ENCODE data around the gene CDCA8. TPM values are rescaled to one million over a fixed set of nuclear protein-coding genes. Genes with fewer than 3 reads are reported as not detected.
A peak's percentile ranks its signal among the peaks of the same experiment; 100 is the strongest.

The CDCA8 gene
- 31.0 TPM for polyA plus RNA-seq (2012; ENCODE audit: low read depth, missing spikeins)

DNA sequence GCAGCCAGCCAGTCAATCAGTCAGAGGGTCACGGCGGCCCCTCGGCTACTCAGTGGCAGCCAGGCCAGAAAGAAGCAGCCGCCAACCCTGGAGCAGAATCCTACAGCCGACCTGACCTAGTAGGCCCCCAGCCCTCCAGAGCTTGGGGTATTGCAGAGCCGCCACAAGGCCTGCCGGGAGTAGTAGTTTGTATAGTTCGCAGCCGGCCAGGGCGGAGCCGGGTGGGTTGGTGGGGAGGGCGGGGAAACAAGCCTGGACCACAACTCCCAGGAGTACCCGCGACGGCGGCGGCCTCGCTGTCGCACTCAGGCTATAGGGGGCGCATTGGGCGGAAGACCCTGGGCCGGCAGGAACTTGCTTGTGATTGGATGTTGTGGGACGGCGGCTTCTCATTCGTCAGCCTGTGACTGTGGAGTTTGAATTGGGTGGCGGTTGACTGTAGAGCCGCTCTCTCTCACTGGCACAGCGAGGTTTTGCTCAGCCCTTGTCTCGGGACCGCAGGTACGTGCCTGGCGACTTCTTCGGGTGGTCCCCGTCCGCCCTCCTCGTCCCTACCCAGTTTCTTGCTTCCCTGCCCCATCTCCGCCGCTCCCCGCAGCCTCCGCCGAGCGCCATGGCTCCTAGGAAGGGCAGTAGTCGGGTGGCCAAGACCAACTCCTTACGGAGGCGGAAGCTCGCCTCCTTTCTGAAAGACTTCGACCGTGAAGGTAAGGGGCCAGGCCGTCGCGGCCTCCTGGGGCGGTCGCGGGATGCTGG, at the start of gene CDCA8:
Gene CDCA8, plus strand, starts transcription at position 439 of the 756 bp plus-strand sequence. Its CDS starts 175 bp downstream, at position 614.
- DNase-seq (ENCODE audit: insufficient read length, low spot score) (peak; percentile 95), FAIRE-seq (peak; percentile 97)
- TF ChIP-seq POLR2AphosphoS5 (IDR thresholded peaks at IDR 0.05; ENCODE audit: low read depth, low read length) (peak; percentile 83; the same call in 1 of the 2 replicates), POLR2A (IDR thresholded peaks at IDR 0.05; ENCODE audit: low read depth, low read length) (peak; percentile 81), PAX5 (IDR thresholded peaks at IDR 0.05; ENCODE audit: insufficient read depth, low read length, severe bottlenecking) (no peak), POU2F2 (IDR thresholded peaks at IDR 0.05; ENCODE audit: low read depth, low read length) (peak; percentile 58; the same call in 1 of the 2 replicates), TAF1 (IDR thresholded peaks at IDR 0.05; ENCODE audit: low read depth, low read length) (peak; percentile 46; the same call in 1 of the 2 replicates), SPI1 (IDR thresholded peaks at IDR 0.05; ENCODE audit: low read depth, low read length) (no peak)

GRCh38 chr1:37647281-37647680, 45.0 kb upstream of the CDCA8 start:
- no peak for TF ChIP-seq POLR2A (IDR thresholded peaks at IDR 0.05; ENCODE audit: low read depth, low read length)
- TF ChIP-seq POU2F2 (IDR thresholded peaks at IDR 0.05; ENCODE audit: low read depth, low read length) = no peak
- TF ChIP-seq TAF1 (IDR thresholded peaks at IDR 0.05; ENCODE audit: low read depth, low read length) = no peak
- TF ChIP-seq PAX5 (IDR thresholded peaks at IDR 0.05; ENCODE audit: insufficient read depth, low read length, severe bottlenecking) = no peak
- no peak for TF ChIP-seq POLR2AphosphoS5 (IDR thresholded peaks at IDR 0.05; ENCODE audit: low read depth, low read length)
- FAIRE-seq = no peak
- no peak for DNase-seq (ENCODE audit: insufficient read length, low spot score)

DNA sequence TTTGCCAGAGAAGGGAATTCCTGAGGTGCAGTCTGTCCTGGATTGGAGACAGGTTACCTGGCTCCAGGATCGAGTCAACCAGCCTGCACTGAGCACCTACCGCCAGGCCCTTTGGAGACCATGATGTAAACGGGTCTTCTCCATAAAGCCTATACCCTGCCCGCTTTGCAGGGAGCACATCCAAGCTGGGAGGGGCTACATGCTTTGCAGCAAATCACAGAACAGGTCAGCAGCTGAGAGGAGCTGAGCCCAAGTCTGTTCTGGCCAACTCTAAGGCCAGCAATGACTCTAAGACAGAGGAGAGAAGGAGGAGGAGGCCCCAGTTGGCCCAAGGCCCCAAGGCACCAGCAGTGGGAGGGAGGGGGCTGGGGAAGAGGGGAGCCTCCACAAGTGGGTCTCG, 42.1 kb upstream of the CDCA8 start:
- DNase-seq (ENCODE audit: insufficient read length, low spot score) (no peak), FAIRE-seq (no peak)
- TF ChIP-seq POU2F2 (IDR thresholded peaks at IDR 0.05; ENCODE audit: low read depth, low read length) = no peak
- no peak for TF ChIP-seq POLR2A (IDR thresholded peaks at IDR 0.05; ENCODE audit: low read depth, low read length)
- no peak for TF ChIP-seq TAF1 (IDR thresholded peaks at IDR 0.05; ENCODE audit: low read depth, low read length)
- TF ChIP-seq POLR2AphosphoS5 (IDR thresholded peaks at IDR 0.05; ENCODE audit: low read depth, low read length) = no peak
- TF ChIP-seq SPI1 (IDR thresholded peaks at IDR 0.05; ENCODE audit: low read depth, low read length) = no peak

DNA sequence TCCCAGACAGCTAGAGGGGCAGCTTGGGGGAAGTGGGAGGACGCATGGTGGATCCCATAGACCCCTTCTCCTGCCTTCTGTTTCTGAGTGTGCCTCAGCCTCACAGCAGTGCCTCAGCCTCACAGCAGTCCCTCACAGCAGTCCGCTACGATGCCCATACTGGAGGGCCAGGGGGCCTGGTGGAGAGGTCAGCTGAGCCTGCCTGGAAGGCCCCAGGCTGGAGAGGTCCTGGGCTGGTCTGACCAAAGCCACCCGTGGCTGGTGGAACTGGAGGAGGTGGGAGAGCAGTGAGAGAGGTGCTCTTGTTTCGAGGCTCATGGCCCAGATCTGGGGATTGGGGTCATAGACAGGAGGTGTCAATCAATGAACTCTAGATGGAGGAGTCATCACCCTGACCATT, 41.6 kb upstream of the CDCA8 start:
- no peak for TF ChIP-seq POU2F2 (IDR thresholded peaks at IDR 0.05; ENCODE audit: low read depth, low read length)
- TF ChIP-seq TAF1 (IDR thresholded peaks at IDR 0.05; ENCODE audit: low read depth, low read length) = no peak
- TF ChIP-seq POLR2AphosphoS5 (IDR thresholded peaks at IDR 0.05; ENCODE audit: low read depth, low read length) = no peak
- TF ChIP-seq PAX5 (IDR thresholded peaks at IDR 0.05; ENCODE audit: insufficient read depth, low read length, severe bottlenecking) = no peak
- TF ChIP-seq POLR2A (IDR thresholded peaks at IDR 0.05; ENCODE audit: low read depth, low read length) = no peak
- no peak for TF ChIP-seq SPI1 (IDR thresholded peaks at IDR 0.05; ENCODE audit: low read depth, low read length)
- no peak for FAIRE-seq
- no peak for DNase-seq (ENCODE audit: insufficient read length, low spot score)

DNA sequence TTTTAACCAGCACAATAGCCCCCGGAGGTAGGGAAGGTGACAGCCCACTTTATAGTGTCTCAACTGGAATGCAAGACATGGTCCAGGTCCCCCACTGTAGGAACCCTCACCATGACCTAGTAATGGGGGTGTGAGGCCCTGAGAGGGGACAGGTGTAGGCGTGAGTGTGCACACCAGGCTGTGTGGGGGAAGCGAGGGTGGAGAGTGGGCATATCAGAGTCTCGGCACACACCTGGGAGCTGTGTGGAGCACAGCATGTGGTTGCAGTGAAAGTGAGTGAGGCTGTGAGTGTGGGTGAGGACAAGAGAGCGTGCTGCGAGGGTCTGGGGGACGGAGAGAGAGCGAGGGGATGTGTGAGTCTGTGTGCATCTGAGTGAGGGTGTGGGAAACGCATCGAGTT, 40.5 kb upstream of the CDCA8 start:
- TF ChIP-seq POU2F2 (IDR thresholded peaks at IDR 0.05; ENCODE audit: low read depth, low read length) (no peak), POLR2AphosphoS5 (IDR thresholded peaks at IDR 0.05; ENCODE audit: low read depth, low read length) (no peak), SPI1 (IDR thresholded peaks at IDR 0.05; ENCODE audit: low read depth, low read length) (no peak), TAF1 (IDR thresholded peaks at IDR 0.05; ENCODE audit: low read depth, low read length) (no peak), POLR2A (IDR thresholded peaks at IDR 0.05; ENCODE audit: low read depth, low read length) (no peak), PAX5 (IDR thresholded peaks at IDR 0.05; ENCODE audit: insufficient read depth, low read length, severe bottlenecking) (no peak)
- DNase-seq (ENCODE audit: insufficient read length, low spot score) (no peak), FAIRE-seq (no peak)

DNA sequence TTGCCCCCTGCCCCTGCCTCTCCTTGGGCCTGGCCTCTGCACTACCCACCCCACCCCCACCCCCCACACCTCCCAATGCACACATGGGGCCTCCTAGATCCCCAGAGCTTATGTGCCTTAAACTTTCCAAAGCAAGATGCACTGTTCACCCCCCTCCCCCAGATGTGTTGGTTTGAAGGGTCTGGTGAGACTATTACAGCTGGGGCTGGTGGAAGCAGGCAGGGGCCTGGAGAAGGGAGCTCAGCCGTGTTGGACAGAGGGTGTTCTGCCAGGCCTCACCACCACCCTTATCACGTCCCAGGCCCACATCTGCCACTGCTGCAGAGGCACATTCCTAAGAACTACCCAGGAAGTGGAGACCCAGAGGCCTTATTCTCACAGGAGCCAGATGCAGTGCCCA, 39.3 kb upstream of the CDCA8 start:
- DNase-seq (ENCODE audit: insufficient read length, low spot score) (no peak), FAIRE-seq (no peak)
- no peak for TF ChIP-seq TAF1 (IDR thresholded peaks at IDR 0.05; ENCODE audit: low read depth, low read length)
- TF ChIP-seq SPI1 (IDR thresholded peaks at IDR 0.05; ENCODE audit: low read depth, low read length) = no peak
- no peak for TF ChIP-seq POLR2A (IDR thresholded peaks at IDR 0.05; ENCODE audit: low read depth, low read length)
- no peak for TF ChIP-seq POU2F2 (IDR thresholded peaks at IDR 0.05; ENCODE audit: low read depth, low read length)
- no peak for TF ChIP-seq POLR2AphosphoS5 (IDR thresholded peaks at IDR 0.05; ENCODE audit: low read depth, low read length)
- TF ChIP-seq PAX5 (IDR thresholded peaks at IDR 0.05; ENCODE audit: insufficient read depth, low read length, severe bottlenecking) = no peak

- DNase-seq (ENCODE audit: insufficient read length, low spot score) (no peak), FAIRE-seq (no peak)
- TF ChIP-seq POLR2A (IDR thresholded peaks at IDR 0.05; ENCODE audit: low read depth, low read length) (no peak), POU2F2 (IDR thresholded peaks at IDR 0.05; ENCODE audit: low read depth, low read length) (no peak), POLR2AphosphoS5 (IDR thresholded peaks at IDR 0.05; ENCODE audit: low read depth, low read length) (no peak), TAF1 (IDR thresholded peaks at IDR 0.05; ENCODE audit: low read depth, low read length) (no peak)
Observed at GRCh38 chr1:37653906-37654305, 38.4 kb upstream of the CDCA8 start.

- FAIRE-seq (no peak), DNase-seq (ENCODE audit: insufficient read length, low spot score) (no peak)
- TF ChIP-seq POLR2A (IDR thresholded peaks at IDR 0.05; ENCODE audit: low read depth, low read length) = no peak
- no peak for TF ChIP-seq TAF1 (IDR thresholded peaks at IDR 0.05; ENCODE audit: low read depth, low read length)
- no peak for TF ChIP-seq POLR2AphosphoS5 (IDR thresholded peaks at IDR 0.05; ENCODE audit: low read depth, low read length)
- TF ChIP-seq POU2F2 (IDR thresholded peaks at IDR 0.05; ENCODE audit: low read depth, low read length) = no peak
- TF ChIP-seq PAX5 (IDR thresholded peaks at IDR 0.05; ENCODE audit: insufficient read depth, low read length, severe bottlenecking) = no peak
- TF ChIP-seq SPI1 (IDR thresholded peaks at IDR 0.05; ENCODE audit: low read depth, low read length) = no peak
Observed at GRCh38 chr1:37655274-37655673, 37.0 kb upstream of the CDCA8 start.

GRCh38 chr1:37656026-37656425, 36.3 kb upstream of the CDCA8 start:
- no peak for TF ChIP-seq POLR2AphosphoS5 (IDR thresholded peaks at IDR 0.05; ENCODE audit: low read depth, low read length)
- TF ChIP-seq POLR2A (IDR thresholded peaks at IDR 0.05; ENCODE audit: low read depth, low read length) = no peak
- TF ChIP-seq POU2F2 (IDR thresholded peaks at IDR 0.05; ENCODE audit: low read depth, low read length) = no peak
- TF ChIP-seq SPI1 (IDR thresholded peaks at IDR 0.05; ENCODE audit: low read depth, low read length) = no peak
- no peak for TF ChIP-seq PAX5 (IDR thresholded peaks at IDR 0.05; ENCODE audit: insufficient read depth, low read length, severe bottlenecking)
- TF ChIP-seq TAF1 (IDR thresholded peaks at IDR 0.05; ENCODE audit: low read depth, low read length) = no peak
- FAIRE-seq (no peak), DNase-seq (ENCODE audit: insufficient read length, low spot score) (no peak)

All from GM12891 (cell line).